HG03139 (cell line): ENCODE data around the gene VPS37B.
"Not testable (repeated sequence)": the region's sequence is repeated elsewhere in the genome, so short reads cannot be mapped to it uniquely, and the experiment has no call there.

ENCODE experiments used
- ATAC-seq: cut with Tn5 transposase; IDR thresholded peaks from one replicate; pipeline ENCODE4 v1.9.1; 2021; ENCODE audit not compliant: unreplicated experiment

The VPS37B gene

DNA sequence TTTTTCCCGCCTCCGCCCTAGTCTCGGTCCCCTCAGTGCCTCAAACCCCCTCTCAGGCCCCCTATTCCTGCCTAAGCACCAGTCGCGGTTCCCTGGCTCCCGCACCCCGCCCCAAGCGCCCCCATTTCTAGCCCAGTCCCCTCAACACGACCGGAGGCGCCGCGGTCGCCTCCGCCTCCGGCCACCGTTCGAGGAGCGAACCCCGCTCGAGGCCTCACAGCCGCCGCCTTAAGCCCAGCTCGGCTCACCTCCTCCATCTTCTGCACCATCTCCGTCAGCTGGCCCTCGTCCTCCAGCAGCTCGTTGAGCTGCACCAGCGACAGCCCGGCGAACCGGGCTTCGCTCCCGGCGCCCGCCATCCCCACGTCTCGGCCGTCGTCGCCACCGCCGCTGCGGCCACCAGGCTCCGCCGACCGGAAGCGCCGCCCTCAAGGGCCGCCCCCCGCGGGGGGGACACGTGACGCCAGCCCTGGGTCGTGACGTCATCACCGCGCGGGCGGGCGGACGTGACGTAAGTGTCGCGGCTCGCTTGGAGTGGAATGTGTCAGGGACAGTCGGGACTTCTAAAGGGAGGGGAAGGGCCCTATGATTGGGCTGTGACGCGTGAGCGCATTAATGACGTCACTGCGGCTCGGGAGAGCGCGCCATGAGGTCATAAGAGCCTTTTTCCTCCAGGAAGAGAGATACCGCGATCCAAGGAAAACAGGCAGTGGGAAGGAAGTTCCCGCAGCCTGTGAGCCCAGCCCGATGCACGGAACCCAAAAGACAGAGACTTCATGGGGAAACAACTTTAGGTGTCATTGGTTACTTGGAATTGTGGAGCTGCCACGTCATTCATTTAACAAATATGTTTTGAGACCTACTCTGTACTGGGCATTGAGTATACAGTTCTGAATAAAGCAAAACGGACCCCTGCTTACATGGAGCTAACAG, at the start of gene VPS37B:
Gene VPS37B, minus strand, starts transcription at position 421 of the 933 bp plus-strand sequence. Its CDS starts 62 bp downstream, at position 359.
- ATAC-seq: no peak

DNA sequence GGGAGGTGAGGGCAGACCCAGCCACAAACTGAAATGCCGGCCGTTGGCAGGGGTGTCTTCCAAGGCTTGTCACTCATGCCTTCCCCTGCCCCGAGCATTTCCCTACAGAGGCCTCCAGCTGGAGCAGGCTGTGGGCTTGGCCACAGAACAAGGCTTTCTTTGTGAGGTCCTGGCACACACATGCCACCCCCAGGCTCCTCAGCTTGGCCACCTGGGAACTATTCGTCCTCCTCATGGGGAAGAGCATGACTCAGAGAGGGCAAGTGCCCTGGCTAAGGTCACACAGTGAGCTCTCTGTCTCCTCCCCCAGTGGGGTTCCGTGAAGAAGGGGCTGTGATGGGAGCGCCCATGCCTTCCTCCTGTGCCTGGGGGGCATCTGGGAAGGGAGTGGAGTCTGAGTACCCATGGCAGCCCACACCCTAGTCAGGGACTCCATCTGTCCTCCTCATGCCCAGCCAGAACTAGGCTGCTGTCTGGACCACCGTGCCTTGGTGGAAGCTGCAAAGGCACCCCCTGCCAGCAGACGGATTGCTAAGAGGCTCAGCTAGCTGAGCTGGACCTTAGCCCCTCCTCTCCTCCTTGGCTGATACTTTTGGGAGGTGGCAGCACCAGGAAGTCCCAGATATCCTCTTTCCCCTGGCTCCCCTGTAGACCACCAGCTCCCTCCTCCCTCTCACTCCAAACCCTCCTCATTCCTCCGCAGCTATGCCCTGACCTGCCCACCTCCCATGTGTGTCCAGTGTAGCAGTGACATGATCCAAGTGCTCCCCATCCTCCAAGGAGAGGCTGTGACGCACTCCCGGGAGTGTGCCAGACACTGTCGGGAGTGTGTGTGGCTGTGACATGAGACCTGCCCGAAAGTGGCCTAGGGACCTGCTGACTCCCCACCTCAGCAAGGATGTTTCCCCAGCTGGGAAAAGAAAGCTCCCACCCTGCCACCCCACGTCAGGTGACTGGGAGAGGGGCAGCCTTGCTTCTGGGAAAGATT, 49.0 kb upstream of the VPS37B start:
- ATAC-seq: no peak

GRCh38 chr12:122943196-122943595, 47.3 kb upstream of the VPS37B start:
- ATAC-seq: no peak

- no peak for ATAC-seq
Measured at GRCh38 chr12:122942637-122943036, 46.7 kb upstream of the VPS37B start.

DNA sequence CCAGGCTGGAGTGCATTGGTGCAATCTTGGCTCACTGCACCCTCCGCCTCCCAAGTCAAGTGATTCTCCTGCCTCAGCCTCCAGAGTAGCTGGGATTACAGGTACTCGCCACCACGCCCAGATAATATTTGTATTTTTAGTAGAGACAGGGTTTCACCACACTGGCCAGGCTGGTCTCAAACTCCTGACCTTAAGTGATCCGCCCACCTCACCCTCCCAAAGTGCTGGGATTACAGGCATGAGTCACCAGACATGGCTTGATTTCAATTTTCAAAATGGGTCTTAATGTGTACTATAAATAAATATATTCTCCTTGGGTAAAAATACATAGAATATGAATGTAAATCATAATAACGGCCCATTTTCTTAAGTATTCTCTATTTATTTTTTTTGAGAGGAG, 45.4 kb upstream of the VPS37B start:
- not testable (repeated sequence) for ATAC-seq

DNA sequence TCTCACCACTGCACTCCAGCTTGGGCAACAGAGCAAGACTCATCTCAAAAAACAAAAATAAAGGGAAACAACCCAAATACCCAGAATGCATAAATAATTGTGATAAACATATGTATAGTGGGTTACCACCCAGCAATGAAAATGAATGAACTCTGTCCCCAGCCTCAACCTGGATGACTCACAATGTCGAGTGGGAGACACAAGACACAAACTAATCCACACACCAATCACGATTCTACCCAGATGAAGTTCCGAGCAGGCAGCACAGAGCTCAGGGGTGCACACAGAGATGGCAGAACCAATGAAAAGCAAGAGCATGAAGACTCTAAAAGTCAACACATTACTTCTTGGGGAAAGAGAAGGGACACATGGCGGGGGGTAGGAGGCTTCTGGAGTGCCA, 43.2 kb upstream of the VPS37B start:
- no peak for ATAC-seq

DNA sequence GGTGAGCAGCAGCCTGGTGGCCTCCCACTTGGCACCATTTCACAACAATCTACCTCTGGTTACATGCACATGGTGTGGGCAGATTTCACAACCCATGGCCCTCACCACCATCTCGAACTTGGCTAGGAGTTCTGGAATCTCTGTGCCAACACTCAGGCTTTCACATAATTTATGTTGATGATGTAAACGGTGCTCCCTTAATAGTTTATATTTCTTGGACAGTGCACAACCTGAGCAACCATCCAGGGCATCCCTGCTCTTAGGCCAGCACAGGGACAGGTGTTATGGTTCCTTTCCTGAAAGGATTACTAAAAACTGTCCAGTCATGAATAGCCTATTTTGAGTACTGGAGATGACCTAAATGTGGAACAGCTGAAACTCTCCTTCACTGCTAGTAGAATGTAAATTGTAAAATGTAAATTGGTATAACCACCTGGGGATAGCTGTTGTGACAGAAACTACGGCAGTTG, 41.7 kb upstream of the VPS37B start:
- ATAC-seq: no peak

GRCh38 chr12:122935318-122935717, 39.4 kb upstream of the VPS37B start:
- ATAC-seq: no peak

- no peak for ATAC-seq
Measured at GRCh38 chr12:122934722-122935121, 38.8 kb upstream of the VPS37B start.

GRCh38 chr12:122932207-122932606, 36.3 kb upstream of the VPS37B start:
- ATAC-seq: no peak

DNA sequence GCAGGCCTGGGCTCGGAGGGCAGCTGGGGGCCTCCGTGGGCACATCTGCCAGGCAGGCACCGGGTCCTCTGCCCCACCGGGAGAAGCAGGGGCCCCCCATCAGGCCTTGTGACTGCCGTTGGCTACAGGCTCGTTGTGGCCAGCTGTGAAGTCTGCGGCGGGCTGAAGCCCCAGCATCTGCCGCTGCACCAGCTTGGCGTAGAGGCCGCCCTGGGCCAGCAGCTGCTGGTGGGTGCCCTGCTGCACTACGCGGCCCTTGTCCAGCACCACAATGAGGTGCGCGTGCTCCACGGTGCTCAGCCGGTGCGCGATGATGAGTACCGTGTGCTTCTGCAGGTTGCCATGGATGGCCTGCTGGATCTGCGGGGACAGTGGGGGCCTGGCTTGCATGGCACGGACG, 33.9 kb upstream of the VPS37B start:
- no peak for ATAC-seq

GRCh38 chr12:122929148-122929538, 33.2 kb upstream of the VPS37B start:
- ATAC-seq: no peak

- no peak for ATAC-seq
Measured at GRCh38 chr12:122928404-122929147, 32.7 kb upstream of the VPS37B start.

GRCh38 chr12:122927756-122928403, 32.0 kb upstream of the VPS37B start:
- no peak for ATAC-seq

GRCh38 chr12:122921917-122922316, 26.0 kb upstream of the VPS37B start:
- ATAC-seq: no peak

DNA sequence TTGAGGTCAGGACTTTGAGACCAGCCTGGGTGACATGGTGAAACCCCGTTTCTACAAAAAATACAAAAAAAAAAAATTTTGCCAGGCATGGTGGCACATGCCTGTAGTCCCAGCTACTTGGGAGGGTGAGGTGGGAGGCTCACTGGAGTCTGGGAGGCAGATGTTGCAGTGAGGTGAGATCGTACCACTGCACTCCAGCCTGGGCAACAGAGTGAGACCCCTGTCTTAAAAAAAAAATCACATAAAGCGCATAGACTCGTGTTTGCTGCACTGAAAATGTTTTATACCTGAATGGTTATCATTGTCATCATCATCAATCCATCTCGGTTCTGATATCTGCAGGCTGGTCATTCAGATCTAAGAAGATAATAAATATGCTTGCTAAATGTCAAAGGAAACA, 24.8 kb upstream of the VPS37B start:
- no peak for ATAC-seq

DNA sequence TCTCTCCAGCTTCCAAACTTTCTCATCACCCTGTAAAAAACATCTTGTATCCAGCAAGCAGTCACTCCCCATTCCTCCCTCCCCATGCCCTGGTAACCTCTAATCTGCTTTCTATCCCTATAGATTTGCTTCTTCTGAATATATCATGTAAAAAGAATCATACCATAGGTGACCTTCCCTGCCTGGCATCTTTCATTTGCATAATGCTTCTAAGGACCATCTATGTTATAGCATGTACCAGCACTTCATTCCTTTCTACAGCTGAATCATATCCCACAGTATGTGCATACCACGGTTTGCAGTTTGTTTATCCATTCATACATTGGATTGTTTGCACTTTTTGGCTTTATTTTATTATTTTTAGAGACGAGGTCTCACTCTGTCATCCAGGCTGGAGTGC, 22.9 kb upstream of the VPS37B start:
- no peak for ATAC-seq

GRCh38 chr12:122917507-122918121, 21.7 kb upstream of the VPS37B start:
- no peak for ATAC-seq

- ATAC-seq: no peak
Measured at GRCh38 chr12:122909442-122910288, 13.7 kb upstream of the VPS37B start.
